HG03103 (cell line): ENCODE data around the gene RET.

Experiments used
- ATAC-seq: cut with Tn5 transposase; IDR thresholded peaks from one replicate; pipeline ENCODE4 v1.9.1; 2021; ENCODE audit warnings: low read depth; ENCODE audit not compliant: unreplicated experiment

Gene RET

GRCh38 chr10:43105102-43105955, 28.5 kb downstream of the RET start:
- peak; percentile 82 for ATAC-seq

- no peak for ATAC-seq
Measured at GRCh38 chr10:43105956-43106229, 29.0 kb downstream of the RET start.

GRCh38 chr10:43106256-43107091, 29.6 kb downstream of the RET start:
- no peak for ATAC-seq

- no peak for ATAC-seq
Measured at GRCh38 chr10:43108951-43109350, 32.1 kb downstream of the RET start.

- no peak for ATAC-seq
Measured at GRCh38 chr10:43109671-43110249, 32.9 kb downstream of the RET start.

GRCh38 chr10:43110338-43111071, 33.6 kb downstream of the RET start:
- no peak for ATAC-seq

- no peak for ATAC-seq
Measured at GRCh38 chr10:43111101-43111500, 34.2 kb downstream of the RET start.

- ATAC-seq: no peak
Measured at GRCh38 chr10:43111921-43112607, 35.2 kb downstream of the RET start.

GRCh38 chr10:43112608-43112961, 35.7 kb downstream of the RET start:
- no peak for ATAC-seq

GRCh38 chr10:43113201-43114087, 36.6 kb downstream of the RET start:
- no peak for ATAC-seq

GRCh38 chr10:43114088-43114742, 37.3 kb downstream of the RET start:
- ATAC-seq: no peak

GRCh38 chr10:43114743-43115611, 38.1 kb downstream of the RET start:
- no peak for ATAC-seq

GRCh38 chr10:43115881-43116595, 39.2 kb downstream of the RET start:
- ATAC-seq: no peak

- no peak for ATAC-seq
Measured at GRCh38 chr10:43116596-43116995, 39.7 kb downstream of the RET start.

- ATAC-seq: no peak
Measured at GRCh38 chr10:43117031-43117776, 40.3 kb downstream of the RET start.

- no peak for ATAC-seq
Measured at GRCh38 chr10:43117777-43118583, 41.1 kb downstream of the RET start.
